ENCODE measurements around the gene SYT2. TPM values are rescaled to one million over a fixed set of nuclear protein-coding genes. Genes with fewer than 3 reads are reported as not detected.

The SYT2 gene
- total RNA-seq, 1 experiment from 2014 or later = 0.02 TPM

DNA sequence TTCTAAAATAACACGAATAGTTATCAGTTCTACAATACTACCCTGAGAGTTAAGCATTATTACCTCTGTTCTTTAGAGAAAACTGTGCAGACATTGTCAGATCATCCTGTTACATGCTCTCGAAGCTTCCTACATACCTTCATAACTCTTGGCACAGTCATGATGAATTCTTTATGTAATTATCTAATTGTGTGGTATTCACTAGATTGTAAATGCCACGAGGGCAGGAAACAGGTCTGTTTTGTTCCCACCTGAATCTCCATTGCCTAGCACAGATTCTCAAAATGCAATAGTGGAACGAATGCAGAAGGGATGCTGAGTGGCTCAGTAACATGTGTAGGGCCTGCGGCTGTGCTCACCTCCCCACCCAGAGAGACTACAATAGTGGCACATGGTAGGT is 3.4 kb downstream of the SYT2 start:
- no peak for DNase-seq (ENCODE audit: low read depth)

DNA sequence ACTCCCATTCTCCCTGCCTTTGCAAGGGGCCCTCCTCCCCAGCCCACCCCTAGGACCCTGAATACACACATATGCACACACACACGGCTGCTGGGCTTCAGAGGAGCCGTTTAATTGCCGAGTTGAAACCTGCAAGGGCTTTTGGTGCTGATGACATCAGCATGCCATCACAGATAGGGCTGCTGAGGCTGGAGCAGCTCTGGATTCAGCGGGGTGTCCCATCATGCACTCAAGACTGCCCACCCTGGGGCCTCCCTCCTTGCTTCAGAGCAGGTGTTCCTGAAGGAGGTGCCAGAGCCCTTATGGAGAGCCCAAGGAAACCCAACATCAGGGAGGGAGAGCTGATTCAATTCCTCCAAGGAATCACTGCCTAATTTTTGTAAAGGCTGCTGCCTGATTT is 5.7 kb downstream of the SYT2 start:
- DNase-seq (ENCODE audit: low read depth) = no peak

DNA sequence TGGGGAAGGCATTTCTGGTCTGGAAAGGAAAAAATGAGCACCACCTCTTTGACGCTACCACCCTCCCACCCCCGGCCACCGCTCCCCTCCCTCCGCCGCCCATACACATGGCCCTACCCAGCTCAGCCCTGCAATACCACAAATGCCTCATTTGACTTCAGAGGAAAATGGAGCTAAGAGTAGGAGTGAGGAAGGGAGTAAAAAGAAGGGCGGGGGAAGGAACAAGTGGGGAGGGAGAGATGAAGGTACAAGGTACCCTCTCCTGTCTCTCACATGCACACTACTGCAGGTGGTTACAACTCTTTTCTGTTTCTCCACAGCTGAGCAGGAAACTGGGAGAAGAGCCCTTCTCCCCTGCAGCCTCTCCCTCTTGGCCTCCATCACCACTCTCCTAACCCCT is 7.1 kb downstream of the SYT2 start:
- no peak for DNase-seq (ENCODE audit: low read depth)

DNA sequence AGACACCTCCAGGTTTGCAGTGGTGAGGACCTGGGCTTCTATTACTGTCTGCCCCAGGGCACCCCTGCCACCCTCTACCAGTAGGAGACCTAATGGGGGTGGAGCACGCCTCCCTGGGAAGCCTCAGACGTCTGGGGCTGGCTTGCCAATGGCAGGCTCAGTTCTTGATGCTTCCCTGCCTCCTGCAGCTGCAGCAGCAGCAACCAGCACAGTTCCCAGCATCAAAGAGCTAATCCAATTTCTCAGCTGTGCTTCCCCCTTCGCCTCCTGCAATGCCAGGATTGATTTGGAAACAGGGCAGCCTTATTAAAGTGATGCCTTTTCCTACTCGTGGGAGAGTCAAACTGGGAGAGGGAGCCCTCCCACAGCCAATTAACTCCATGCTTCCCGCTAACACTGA is 8.2 kb downstream of the SYT2 start:
- DNase-seq (ENCODE audit: low read depth) = no peak

DNA sequence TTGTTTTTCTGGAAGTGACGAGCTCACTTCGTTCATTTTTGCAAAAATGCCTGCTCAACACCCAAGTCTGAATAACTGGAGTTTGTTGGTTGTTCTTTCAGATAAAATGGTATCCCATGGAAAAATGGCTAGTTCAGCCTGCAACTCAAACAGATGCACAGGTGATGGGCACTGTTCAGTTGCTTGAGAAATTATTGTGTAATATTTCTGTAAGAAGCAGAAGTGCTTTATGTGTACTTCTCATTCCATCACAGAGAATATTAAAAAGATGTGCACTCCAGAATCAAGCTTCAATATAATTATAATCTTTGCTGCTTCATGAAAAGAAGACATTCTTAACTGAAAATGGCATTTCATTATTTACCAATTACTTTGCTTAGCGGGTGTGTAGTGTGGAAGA is 9.1 kb downstream of the SYT2 start:
- no peak for DNase-seq (ENCODE audit: low read depth)

- DNase-seq (ENCODE audit: low read depth) = no peak
Measured at GRCh38 chr1:202700061-202700460, 10.2 kb downstream of the SYT2 start.

DNA sequence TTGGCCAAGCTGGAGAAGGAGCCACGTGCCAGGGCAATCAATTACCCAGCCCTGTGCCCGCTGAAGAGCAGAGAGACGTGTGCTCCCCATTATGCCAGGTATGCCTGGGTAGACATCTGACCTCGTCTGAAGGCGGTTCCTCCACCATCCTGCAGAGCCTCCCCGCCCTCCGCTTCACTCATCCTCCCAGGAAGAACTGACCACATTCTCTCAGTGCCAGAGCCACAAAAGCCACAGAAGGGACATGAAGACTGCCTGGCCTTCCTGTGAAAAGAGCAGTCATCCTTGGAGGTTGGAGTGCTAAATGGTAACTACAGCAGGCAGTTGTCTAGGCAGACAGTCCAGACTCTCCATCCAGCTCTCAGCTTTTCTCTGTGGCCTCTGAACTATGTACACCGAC is 12.0 kb downstream of the SYT2 start:
- peak; percentile 52 for DNase-seq (ENCODE audit: low read depth)

DNA sequence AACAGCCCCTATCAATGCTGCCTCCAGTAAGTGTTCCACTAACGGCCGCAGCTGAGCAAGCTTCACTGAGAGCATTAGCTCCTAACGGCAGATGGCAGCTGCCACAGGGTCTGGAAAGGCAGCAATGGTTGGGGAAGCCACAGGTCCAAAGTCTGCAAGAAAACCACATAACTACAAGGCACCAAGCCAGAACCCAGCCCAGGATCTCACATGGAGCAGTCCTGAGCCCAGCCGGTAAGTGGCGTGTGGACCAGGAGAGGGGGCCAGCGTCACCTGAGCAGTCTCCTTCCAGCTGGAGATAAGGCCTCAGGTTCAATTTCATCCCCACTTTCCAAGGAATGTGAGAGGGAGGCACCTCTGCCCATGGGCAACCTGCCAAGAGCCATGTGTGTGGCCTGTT is 13.2 kb downstream of the SYT2 start:
- no peak for DNase-seq (ENCODE audit: low read depth)

GRCh38 chr1:202694314-202694713 is 15.9 kb downstream of the SYT2 start:
- DNase-seq (ENCODE audit: low read depth) = no peak

GRCh38 chr1:202692959-202693555 is 17.2 kb downstream of the SYT2 start:
- DNase-seq (ENCODE audit: low read depth) = peak; percentile 39

- DNase-seq (ENCODE audit: low read depth) = no peak
Measured at GRCh38 chr1:202691816-202692215, 18.4 kb downstream of the SYT2 start.

DNA sequence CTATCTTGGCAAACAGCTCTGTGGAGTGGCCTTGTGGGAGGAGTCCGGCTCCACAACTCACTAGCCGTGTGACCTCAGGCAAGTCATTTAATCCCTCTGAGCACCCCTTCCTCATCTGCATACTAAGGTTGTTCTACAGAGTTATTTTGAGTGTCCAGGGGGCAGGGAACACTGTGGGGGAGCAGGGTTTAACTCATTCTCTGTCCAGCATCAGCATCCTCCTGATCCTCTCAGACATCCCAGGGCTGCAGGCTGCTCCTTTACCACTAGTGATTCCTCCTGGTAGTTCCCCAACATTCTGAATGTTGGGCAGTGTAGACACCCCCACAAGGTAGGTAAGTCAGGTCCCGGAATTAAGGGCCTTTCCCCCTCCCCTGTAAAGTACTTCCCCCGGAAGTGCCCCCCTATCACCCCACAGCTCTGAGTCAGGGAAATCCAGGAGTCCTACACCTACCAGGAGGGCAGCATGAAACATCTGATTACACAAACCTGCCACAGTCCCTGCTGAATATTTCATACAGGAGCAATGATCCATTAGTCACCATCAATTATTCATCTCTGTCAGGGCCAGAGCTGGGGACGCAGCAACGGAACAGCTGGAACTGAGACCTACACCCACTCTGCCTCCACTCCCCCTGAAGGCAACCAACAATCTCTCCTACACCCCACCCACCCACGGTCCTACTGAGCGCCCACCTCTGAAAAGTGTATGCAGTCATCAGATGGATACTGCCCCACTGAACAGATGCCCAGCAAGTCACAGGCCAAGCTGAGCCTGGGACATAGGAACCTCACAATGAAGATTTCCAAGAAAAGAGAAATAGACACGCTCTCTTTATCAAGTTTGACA is 20.5 kb downstream of the SYT2 start:
- DNase-seq (ENCODE audit: low read depth) = no peak

DNA sequence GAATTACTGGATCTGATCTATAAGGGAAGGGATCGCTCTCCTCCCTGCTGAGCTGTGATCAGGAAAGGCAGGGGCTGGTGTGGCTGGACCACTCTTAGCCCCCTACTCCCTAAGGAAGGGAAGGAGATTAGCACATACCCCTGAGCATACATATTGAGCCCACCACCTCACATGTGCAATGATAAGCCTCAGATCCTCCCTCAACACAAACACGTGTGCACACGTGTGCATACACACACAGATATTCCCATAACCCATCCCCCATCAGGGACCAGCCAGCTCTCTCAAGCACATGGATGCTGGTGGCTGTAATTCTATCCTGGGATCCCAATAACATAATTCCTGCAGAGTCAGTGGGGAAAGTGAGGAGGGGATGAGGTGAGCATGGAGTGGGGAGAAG is 21.2 kb downstream of the SYT2 start:
- DNase-seq (ENCODE audit: low read depth) = no peak

DNA sequence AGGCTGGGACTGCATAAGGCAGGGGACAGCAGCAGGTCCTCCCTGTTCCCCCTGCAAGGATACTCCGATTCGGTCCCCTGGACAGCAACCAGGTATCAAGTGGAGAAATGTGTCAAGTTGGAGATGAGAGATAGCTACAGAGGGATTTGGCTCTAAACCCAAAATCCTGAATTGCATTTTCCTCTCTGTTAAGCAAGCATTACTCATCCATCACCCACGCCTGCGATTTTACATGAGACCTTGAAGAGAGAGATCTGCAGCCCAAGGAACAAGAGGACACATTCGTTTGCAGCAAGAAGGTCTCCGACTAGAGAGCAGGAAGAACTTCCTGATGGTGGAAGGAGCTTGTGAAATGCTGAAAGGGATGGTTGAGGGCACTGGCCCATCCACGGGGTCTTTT is 21.9 kb downstream of the SYT2 start:
- no peak for DNase-seq (ENCODE audit: low read depth)

DNA sequence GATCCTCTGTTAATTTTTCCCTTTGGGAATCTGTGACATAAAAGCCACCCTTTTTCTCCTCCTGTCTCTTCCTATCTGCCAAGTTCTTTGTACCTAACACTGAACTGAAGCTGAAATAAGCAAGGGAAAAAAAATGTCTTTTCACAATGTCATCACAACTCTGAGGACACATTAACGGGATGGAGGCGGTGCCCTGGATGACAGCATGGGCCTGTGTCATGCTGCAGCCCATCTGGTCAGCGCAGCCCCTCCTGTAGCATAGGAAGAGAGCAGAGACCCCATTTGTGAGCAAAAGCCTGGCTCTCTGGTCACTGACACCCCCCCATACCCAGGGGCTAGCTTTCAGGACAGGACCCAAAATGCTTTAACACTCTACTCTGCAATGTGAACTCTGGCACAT is 22.5 kb downstream of the SYT2 start:
- DNase-seq (ENCODE audit: low read depth) = no peak

- no peak for DNase-seq (ENCODE audit: low read depth)
Measured at GRCh38 chr1:202687370-202687769, 22.9 kb downstream of the SYT2 start.

DNA sequence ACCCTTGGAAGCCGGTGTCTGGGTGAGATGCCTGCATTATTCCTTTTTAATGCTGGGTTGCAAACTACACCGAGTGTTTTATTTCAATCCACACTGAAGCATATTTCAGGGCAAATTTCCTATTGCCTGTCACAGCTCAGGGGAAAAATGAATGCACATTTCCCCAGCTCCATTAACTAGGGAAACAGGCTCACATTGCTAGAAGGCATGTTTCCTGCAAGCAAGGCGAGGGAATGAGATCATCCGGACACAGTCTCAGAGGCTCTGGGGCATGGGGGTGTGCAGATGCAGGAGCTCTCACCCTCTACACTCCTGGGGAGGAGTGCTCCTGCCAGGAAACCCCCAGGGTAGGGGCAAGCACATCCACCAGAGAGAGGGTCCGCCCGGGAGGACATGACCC is 24.6 kb downstream of the SYT2 start:
- no peak for DNase-seq (ENCODE audit: low read depth)

GRCh38 chr1:202684716-202685115 is 25.5 kb downstream of the SYT2 start:
- no peak for DNase-seq (ENCODE audit: low read depth)

DNA sequence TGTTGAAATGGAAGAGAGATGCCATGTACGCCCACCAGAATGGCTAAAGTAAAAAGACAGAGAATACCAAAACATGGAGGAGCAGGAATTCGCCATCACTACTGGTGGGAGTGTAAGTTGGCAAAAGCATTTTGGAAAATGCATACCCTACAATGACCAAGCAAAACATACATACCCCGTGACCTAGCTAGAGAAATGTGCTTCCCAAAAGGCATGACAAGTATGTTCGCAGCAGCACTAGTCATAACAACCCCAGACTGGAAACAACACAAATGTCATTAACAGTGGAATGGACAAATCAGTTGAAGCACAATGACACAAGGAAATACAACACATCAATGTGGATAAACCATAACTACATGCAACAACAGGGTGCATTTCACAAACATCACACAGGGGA is 27.2 kb downstream of the SYT2 start:
- no peak for DNase-seq (ENCODE audit: low read depth)

DNA sequence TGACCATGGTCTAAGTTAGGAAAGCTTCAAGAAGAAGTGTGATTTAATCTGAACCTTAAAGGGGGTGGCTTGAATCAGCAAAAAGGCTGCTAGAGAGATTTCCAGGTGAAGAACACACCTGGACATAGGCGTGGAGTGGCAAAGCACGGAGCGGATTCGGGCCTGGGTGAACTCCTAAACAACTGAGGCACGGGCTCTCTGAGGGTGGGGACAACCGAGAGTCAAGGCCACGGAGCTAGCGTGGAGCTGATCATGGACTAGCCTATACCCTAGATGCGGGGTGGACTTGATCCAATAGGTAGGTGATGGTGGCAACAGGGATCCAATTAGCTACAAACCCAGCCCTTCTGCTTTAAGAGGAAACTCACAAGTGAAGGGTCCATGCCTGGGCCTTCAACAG is 27.8 kb downstream of the SYT2 start:
- no peak for DNase-seq (ENCODE audit: low read depth)

GRCh38 chr1:202681736-202682420 is 28.4 kb downstream of the SYT2 start:
- DNase-seq (ENCODE audit: low read depth) = no peak

GRCh38 chr1:202680586-202681352 is 29.5 kb downstream of the SYT2 start:
- no peak for DNase-seq (ENCODE audit: low read depth)

Measured in HT1080 (cell line).